HG03558 (cell line): ENCODE data around the gene TAF8.

Experiments
- ATAC-seq: cut with Tn5 transposase; IDR thresholded peaks from one replicate; pipeline ENCODE4 v1.9.1; 2021; ENCODE audit warnings: moderate number of reproducible peaks; ENCODE audit not compliant: unreplicated experiment; ENCODE audit errors: extremely low read depth

The TAF8 gene

DNA sequence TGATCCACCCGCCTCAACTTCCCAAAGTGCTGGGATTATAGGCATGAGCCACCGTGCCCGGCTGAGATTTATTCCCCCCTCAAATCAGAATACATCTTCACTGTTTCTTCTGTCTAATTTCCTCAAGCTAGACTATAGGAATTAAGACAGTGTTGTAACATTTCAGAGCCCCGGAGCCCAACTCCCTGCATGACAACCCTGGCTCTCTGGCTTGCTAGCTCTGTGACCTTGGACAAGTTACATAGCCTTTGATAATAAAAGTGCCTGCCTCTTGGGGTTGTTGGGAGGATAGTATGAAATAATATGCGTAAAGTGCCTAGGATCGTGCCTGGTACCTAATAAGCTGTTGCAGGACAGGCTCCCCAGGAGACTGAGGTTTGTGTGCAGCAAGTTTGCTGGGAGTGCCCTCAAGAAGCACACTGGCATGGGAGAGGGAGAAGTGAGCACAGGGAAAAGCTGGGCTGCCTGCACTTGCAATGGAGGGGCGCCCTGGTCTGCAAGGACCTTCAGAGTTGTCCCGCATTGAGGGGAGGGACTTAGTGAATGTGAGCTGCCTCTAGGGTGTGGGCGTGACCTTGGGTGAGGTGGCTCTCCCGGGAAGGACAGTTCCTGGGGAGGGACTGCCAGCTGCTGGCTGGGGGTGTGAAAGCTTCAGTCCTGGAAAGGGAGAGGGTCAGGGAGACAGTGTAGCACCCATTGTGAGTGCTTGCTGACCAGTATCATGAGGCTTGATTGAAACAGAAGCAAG, 43.4 kb downstream of the TAF8 start:
- no peak for ATAC-seq

DNA sequence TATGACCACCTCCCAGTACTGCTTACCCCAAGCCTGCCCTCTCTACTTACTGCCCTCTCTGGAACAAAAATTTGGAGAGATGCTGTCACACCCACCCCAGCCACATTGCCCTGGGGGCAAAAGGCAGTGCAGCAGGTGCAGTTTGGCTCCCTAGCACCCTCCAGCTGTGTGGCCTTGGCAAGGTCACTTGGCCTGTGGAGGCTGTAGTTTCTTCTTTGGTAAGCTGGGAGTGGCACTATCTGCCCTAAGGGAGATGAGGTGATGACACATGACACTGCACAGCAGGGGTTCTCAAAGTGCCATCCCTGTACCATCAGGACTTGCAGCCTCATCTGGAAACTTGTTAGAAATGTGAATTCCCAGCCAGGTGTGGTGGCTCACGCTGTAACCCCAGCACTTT, 44.8 kb downstream of the TAF8 start:
- ATAC-seq: no peak

DNA sequence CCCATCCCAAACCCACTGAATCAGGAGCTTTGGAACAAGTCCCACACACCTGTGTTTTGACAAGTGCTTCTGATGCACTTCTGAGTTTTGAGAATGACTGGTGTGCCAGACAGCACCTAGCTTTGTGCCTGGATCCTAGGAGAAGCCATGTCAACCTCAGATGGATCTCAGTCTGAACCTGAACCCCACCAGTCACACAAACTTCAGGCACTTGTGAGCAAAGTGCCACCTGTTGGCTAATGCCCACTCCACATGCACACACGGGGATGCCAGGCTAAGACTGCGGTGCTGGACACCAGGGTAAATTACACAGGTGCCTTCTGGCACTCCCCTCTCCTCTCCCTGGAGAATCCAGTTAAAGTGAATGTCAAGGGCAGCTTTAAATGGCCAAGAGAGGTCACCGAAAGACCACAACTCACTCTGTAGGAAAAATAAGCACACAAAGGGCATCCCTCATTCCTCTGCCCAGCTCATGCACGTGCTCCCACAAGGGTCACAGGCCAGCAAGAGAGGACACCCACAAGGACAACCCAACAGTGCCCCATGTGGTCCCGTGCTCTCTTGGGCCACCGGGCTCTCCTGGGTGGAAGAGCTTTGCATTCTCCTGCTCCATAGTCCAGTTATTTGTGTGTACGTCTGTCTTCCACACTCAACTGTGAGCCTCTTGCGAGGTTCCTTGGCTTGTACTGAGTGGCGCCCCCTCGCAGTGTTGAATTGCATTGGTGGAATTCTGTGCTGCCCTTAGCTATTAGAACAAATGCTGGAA, 45.6 kb downstream of the TAF8 start:
- ATAC-seq: no peak

DNA sequence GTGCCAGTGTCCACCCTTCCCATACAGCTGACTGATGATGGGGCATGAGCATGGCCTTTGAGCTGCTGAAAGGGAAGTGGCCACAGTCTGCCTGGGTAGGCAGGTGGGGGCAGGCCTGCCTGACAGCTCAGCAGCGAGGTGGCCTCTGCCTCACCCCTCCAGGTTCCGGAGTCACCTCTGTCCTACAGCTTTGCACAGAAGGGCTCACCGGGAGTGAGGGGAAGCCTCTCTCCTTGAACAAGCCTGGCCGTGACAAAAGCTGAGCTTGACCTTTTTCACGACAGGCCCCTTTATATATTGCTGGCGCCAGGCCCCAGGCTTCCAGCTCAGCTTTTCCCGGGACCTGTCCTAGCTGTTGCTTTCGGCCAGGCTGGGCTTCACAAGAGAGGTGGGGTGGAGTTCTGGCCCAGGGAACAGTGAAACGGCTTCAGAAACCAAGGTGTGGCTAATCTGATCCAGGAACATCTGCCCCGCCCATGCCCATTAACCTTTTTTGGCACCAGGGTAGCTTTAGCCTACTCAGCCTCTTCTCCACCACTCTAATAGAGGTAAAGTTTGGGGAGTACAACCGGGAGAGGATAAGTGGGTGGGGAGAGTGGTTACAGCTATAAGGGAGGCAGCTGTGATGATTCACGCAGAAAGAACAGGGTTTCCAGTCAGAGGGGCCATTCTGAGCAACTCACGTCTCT, 49.2 kb downstream of the TAF8 start:
- ATAC-seq: no peak

DNA sequence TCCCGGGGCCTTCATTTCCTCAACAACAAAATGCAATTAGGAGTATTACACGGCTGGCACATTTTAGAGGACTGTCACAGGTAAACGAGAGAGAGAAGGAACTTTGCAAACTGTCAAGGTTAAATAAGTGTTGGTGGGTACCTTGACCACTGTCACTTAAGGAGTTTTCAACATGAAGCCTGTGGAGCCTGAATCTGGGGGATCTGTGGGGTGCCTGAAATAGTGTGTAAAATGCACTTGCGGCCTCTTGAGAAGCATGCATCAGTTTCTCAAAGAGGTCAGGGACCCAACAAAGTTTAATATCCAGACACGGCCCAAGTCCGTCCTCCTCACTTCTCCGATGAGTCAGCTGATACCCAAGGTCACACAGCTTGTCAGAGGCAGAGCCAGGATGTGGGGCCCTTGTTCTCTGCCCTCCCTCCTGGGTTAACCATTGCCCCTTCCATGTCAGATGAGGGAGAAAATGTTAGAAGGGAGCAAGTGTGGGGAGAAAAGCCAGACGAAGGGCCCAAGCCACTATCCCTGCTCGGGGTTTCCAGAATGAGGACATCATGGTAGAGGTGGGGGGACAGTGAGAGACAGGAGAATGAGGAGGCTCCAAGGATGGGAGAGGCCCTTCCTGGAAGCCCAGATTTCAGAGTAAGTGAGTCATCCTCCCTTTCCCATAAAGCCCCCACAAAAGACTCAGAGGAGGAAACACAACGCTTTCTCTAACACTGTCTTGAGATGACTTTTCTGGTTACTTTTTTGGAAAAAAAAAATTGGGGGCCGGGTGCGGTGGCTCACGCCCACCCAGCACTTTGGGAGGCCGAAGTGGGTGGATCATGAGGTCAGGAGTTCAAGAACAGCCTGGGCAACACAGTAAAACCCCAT, 49.9 kb downstream of the TAF8 start:
- no peak for ATAC-seq

DNA sequence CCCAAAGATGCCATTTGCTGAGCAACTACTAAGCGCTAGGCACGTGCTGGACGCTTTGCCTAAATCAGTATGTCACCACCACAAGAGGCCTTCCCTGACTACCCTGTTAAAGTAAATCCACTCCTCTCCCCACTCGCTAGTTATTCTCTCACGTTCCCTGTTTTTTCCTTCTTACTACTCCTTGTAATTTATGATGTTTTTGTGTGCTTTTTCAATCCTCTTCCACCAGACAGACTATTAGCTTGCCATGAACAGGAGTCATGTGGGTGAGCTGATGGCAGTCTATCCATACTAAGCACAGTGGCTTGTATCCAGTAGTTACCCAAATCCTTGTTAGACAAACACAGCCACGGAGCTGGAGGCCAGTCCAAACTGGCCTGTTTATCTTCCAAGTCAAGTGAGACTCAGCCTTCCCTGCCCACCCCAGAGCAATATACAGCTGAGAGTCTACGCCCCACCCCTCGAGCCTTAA, 50.9 kb downstream of the TAF8 start:
- ATAC-seq: no peak

DNA sequence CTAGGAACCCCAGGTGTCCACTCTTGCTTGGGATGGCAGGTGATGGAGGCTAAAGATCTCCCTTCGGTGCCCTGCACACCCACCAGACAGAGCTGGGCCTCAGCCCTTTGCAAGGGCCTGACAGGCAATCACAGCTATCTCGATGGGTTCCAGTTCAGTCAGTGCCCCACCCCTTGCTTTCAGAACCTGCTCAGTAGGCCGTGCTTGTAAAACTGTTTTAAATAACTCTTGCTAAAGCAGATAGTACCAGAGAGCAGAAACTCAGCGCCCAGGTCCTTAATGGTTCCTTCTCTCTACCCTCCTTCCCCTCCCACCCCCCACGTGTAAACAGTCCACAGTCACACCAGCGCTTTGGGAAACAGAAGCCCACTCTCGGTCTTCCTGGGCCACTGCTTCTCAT, 52.9 kb downstream of the TAF8 start:
- ATAC-seq: no peak

DNA sequence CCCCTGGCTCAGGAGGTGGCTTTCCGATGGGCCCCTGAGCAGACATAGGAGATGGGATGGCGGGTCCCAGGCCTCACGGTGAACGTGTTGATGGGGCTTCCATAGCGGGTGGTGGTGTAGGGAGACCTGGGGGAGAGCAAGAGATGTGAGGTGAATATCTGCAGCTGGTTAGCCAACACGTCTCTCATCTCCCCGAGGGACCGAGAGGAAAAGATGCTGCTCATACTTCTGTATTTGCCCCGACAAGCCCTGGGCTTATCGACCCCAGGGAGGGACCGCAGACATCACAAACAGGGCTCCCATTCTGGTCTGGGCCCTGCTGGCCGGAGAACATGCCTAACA, 53.4 kb downstream of the TAF8 start:
- no peak for ATAC-seq

DNA sequence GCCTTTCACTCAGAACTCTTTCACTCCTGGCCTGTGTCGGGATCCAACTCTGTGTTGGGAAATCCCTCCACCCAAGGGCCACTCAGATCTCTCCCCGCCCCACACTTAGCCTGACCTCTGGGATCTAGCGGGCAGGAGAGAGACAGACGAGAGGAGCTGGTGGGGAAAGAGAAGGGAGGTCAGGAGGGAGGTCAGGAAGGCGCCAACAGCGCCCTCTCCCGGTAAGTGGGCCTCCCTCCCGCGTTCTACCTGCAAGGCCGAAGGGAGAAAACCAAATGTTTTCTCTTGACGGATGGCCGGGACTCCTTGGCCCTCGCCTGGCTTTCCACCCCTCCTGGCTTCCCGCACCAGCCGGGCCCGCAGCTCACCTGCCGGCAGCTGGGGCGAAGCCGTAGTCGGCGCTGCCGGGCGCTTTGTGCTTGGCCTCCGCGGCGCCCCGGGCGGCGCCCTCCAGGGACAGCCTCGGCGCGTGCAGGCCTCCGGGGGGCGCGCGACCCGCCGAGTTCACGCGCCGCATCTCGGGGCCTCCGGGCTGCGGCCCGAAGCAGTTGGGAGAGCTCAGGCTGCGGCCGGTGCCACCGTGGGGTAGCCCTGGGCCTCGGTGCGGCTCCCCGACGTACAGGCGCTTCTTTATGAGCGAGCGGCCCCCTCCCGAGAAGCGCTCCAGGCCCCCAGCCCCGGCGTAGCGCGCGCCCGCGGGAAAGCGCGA, 53.9 kb downstream of the TAF8 start:
- no peak for ATAC-seq

DNA sequence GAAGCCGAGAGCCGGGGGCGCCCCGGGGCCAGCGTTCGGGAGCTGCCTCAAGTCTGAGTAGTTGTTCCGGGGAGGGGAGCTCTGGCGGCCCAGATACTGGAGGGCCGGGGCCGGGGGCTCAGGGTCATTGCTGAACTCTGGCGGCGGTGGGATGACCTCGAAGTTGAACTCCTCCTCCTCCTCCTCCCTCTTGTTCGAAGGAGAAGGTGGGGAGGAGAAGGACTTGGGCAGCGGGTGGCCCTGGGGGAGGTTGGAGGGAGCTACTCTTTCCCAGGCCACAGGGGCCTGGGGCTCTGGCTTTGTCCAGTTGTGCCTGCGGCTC, 54.4 kb downstream of the TAF8 start:
- no peak for ATAC-seq

DNA sequence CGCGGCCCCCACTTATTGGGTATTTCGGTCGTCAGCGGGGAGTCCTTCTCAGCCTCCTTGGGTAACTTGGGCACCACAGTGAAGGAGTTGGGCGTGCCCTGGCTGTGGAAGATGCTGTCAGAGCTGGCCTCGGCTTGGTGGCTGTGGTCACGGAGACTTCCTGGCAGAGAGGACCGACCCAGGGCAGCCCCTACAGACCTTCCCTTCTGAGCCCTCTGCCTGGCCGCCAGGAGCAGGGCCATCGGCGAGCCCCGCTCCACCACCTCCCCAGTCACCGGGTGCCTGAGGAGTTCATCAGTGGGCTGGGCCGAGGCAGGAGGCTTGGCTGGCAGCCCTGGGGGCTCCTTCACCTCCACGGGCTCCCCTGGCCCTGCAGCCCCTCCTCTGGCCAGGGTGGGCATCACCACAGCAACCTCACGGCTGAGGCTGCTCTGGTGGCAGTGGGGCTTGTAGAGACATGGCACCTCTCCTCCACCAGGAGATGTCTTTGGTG, 54.9 kb downstream of the TAF8 start:
- no peak for ATAC-seq

DNA sequence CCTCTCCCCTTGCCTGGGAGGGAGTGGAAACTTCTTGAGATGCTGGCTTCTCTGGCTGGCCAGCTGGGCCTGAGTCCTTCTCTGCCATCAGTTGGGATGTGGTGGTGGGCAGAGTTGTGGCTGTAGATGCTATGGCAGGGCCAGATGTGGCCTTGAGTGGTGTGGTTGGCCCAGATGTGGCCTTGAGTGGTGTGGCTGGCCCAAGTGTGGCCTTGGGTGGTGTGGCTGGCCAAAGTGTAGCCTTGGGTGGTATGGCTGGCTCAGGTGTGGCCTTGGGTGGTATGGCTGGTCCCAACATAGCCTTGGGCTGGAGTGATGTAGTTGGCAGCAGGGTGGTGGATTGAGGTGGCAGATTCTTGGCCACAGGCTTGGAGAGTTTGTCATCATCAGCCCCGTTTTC, 55.4 kb downstream of the TAF8 start:
- no peak for ATAC-seq

DNA sequence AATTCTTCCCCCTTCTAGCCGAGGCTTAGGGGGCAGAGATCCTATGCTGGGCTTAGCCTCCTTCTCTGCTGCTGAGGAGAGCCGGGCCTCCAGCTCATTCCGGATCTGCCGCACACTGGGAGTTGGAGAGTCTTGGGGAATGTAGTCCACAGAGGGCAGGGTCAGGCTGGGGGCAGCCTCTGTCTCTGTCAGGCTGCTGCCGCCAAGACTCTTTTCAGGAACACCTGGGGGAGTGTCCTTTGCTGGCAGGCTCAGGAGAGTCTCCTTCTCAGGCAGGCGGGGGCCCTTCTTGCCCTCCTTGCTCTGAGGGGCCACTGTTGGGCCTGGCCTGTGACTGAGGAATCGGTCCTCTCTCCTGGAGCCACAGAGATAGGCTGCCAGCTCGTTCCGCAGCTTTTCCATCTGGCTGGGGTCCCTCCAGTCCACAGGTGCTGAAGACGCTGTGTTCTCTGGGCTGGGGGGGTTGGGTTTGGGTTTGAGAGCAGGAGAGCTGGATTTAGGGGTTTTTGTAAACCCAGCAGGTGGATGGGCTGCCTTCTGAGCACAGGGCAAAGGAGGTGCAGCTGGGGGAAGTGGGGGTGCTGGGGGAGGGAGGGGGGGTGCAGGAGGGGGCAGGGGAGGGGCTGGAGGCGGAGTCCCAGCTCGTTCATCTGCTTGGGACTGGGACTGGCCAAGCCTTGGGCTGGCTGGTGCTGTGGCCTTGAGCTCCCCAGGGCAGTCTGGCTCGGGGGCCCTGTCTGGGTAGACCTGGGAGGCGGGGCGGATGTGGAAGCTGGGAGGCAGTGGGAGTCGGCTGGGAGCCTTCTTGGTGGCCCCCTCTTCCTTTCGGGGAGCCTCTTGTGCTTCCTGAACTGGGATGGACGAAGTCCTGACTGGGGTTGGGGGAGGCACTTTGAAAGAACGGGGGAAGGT, 56.0 kb downstream of the TAF8 start:
- ATAC-seq: no peak

DNA sequence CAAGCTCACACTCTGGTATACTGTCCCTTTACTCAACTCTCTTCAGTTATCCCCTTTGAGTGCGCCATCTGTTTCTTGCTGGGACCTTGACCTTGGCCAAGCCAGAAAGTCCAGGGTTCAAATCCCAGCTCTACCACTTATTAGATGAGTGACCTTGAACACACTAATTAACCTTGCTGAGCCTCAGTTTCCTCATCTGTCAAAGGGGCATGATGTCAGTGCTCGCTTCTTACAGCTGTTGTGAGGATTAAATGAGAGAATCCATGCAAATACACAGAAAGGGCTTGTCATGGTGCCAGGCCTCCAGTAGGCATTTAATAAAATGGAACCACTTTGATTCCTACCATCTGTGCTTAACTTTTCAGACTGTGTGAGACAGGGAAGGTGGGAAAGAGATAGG, 57.7 kb downstream of the TAF8 start:
- ATAC-seq: no peak

DNA sequence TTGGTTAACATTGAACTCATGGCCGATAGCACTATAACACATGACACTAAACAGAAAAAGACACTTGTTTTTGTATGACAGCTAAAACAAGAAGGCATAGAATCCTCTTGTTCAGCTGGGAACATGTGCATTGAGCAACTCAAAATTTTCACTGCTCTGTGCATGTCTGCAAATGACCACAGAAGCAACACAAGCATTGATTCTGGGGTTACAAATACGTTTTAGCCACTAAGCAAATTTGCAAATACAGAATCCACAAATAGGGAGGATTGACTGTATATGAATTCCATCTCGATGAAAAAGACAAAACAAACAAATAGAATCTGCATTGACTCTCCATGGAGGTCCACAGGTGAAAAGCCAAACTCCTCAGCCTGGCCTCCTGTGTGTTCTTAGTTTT, 60.4 kb downstream of the TAF8 start:
- ATAC-seq: no peak

DNA sequence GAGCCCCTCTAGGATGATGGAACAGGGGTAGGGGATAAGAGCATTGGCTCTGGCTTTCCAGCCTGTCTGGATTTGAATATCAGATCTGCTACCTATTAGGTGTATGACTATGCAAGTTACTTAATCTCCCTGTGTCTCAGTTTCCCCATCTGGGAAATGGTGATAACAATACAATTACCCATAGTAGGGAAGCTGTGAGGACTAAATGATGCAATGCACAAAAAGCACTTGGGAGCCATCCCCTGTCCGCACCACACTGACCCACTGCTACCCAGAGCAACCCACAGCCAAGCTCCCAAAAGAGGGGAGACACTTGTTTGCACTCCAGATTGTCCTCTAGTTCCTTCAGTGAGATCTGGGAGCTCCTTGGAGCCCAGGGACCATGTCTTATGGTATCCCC, 62.0 kb downstream of the TAF8 start:
- no peak for ATAC-seq

DNA sequence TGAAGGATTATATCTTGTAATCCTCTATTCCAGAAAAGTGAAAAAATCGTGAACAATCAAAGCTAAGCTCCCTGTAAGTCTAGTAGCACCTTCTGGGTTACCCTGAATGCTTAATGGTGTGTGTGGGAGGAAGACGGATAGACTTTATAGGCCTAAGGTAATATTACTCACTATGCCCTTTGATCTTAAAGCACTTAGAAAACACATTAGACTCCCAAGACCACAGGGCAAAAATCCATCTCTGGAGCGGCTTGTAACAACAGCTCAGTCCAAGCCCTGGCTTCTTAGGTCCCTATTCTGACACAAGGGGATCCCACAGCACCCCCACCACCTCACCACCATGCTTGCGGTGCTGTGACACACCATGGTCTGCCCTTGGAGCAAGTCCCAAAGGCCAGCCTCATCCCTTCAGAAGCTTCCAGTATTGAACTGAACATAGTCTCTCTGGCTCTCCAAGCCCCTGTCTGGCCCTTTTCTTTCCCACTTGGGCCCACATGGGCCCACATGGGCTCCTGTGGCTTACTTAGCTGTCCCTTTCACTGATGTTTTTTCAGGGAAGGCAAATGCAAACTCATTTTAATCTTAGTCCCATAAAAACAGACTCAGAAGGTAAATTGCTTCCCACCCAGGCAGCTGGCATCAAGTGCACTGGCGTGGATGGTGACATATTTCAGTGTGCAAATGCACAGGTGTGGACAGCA, 63.8 kb downstream of the TAF8 start:
- no peak for ATAC-seq

DNA sequence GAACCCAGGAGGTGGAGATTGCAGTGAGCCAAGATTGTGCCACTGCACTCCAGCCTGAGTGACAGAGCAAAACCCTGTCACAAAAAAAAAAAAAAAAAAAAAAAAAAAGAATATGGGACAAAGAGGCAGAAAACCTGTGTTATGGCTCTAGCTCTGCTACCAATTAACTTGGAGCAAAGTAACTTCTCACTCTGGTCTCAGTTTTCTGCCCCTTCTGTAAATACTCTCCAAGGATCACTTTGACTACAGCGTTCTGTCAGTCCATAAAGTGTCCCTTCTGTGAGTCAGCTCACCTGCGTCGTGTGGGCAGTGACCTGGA, 67.5 kb downstream of the TAF8 start:
- no peak for ATAC-seq
